OCI-LY1 (cell line): ENCODE data around the gene GALNT18.

Experiments used
- H2AFZ ChIP-seq: fragments of 200-600 bp; sonication (generic), shearing (Covaris generic); 2 replicates; pipeline ENCODE4 v1.6.0; 2014; ENCODE audit warnings: antibody characterized with exemption, mild to moderate bottlenecking, low read length
- H3F3A ChIP-seq: fragments of 200-600 bp; sonication (generic), shearing (Covaris generic); 2 replicates; pipeline ENCODE4 v1.6.0; 2014; ENCODE audit warnings: mild to moderate bottlenecking, antibody characterized with exemption, low read length, moderate library complexity; ENCODE audit not compliant: insufficient read depth
- H3K27ac ChIP-seq: fragments of 200-600 bp; sonication (generic); 2 replicates; pipeline ENCODE4 v1.5.1; 2014; ENCODE audit warnings: low read length, mixed run types, mild to moderate bottlenecking, low read depth; ENCODE audit not compliant: poor library complexity, severe bottlenecking
- H3K27me3 ChIP-seq: fragments of 200-600 bp; sonication (generic); 2 replicates; pipeline ENCODE4 v1.6.0; 2014; ENCODE audit warnings: antibody characterized with exemption, mild to moderate bottlenecking, low read length, moderate library complexity; ENCODE audit not compliant: insufficient read depth
- H3K36me3 ChIP-seq: fragments of 200-600 bp; sonication (generic); 2 replicates; pipeline ENCODE4 v1.6.1; 2014; ENCODE audit warnings: mild to moderate bottlenecking, antibody characterized with exemption, low read length, moderate library complexity, mixed read lengths; ENCODE audit not compliant: insufficient read depth
- H3K4me1 ChIP-seq: fragments of 200-600 bp; sonication (generic); 2 replicates; pipeline ENCODE4 v1.5.1; 2014; ENCODE audit warnings: mild to moderate bottlenecking, low read length, moderate library complexity; ENCODE audit not compliant: insufficient read depth, severe bottlenecking
- H3K4me2 ChIP-seq: fragments of 200-600 bp; sonication (generic), shearing (Covaris generic); 2 replicates; pipeline ENCODE4 v1.6.1; 2014; ENCODE audit warnings: low read length
- H3K4me3 ChIP-seq: fragments of 200-600 bp; sonication (generic); 2 replicates; pipeline ENCODE4 v1.5.1; 2014; ENCODE audit warnings: low read length, low read depth, mild to moderate bottlenecking, mixed read lengths; ENCODE audit not compliant: poor library complexity, severe bottlenecking
- H3K79me2 ChIP-seq: fragments of 200-600 bp; shearing (Covaris generic); 2 replicates; pipeline ENCODE4 v1.6.1; 2016; ENCODE audit warnings: mixed run types, low read length, mixed read lengths; ENCODE audit not compliant: insufficient read depth
- H3K9ac ChIP-seq: fragments of 200-600 bp; sonication (generic), shearing (Covaris generic); 2 replicates; pipeline ENCODE4 v1.6.1; 2014; ENCODE audit warnings: mild to moderate bottlenecking, low read length, mixed read lengths
- H3K9me2 ChIP-seq: fragments of 200-600 bp; sonication (generic), shearing (Covaris generic); 2 replicates; pipeline ENCODE4 v1.6.1; 2014; ENCODE audit warnings: low read depth, mild to moderate bottlenecking, low read length, mixed read lengths
- H3K9me3 ChIP-seq: fragments of 200-600 bp; shearing (Covaris generic); 2 replicates; pipeline ENCODE4 v1.6.1; 2014; ENCODE audit warnings: low read length, mixed read lengths
- H4K20me1 ChIP-seq: fragments of 200-600 bp; sonication (generic), shearing (Covaris generic); 2 replicates; pipeline ENCODE4 v1.6.0; 2016; ENCODE audit warnings: mild to moderate bottlenecking, low read length; ENCODE audit not compliant: insufficient read depth
- CTCF ChIP-seq: fragments of 200-600 bp; sonication (generic), shearing (Covaris generic); IDR thresholded peaks from 2 replicates; pipeline ENCODE4 v1.5.1; 2017; ENCODE audit warnings: mild to moderate bottlenecking, antibody characterized with exemption, low read length, moderate library complexity, mixed read lengths
- EZH2 ChIP-seq: fragments of 200-600 bp; sonication (generic), shearing (Covaris generic); IDR thresholded peaks from 2 replicates; pipeline ENCODE4 v1.8.0; 2017; ENCODE audit warnings: borderline replicate concordance, mixed run types, mild to moderate bottlenecking, antibody characterized with exemption, low read length, moderate library complexity, mixed read lengths

GALNT18 gene

GRCh38 chr11:11230087-11230486, 391.7 kb downstream of the GALNT18 start:
- Histone ChIP-seq H3K4me2 (no peak overlapping the region), H3K9me3 (no peaks in the 10 kb centered on the region), H3K27ac (no peak overlapping the region), H2AFZ (no peak overlapping the region), H3K4me1 (no peaks in the 10 kb centered on the region), H3K27me3 (no peaks in the 10 kb centered on the region), H3K9ac (no peak overlapping the region), H4K20me1 (no peaks in the 10 kb centered on the region), H3K9me2 (no peaks in the 10 kb centered on the region), H3K4me3 (no peak overlapping the region), H3K36me3 (no peaks in the 10 kb centered on the region), H3F3A (no peaks in the 10 kb centered on the region), H3K79me2 (no peaks in the 10 kb centered on the region)
- TF ChIP-seq CTCF: no peak
- TF ChIP-seq EZH2: no peak

- Histone ChIP-seq H3K4me1 (no peaks in the 10 kb centered on the region), H3K9me3 (no peaks in the 10 kb centered on the region)
- TF ChIP-seq CTCF (no peak), EZH2 (no peak)
These were observed 392.2 kb downstream of the GALNT18 start for GRCh38 chr11:11229647-11230046.

GRCh38 chr11:11227296-11228085, 394.3 kb downstream of the GALNT18 start:
- Histone ChIP-seq H3K79me2 (no peaks in the 10 kb centered on the region), H3K4me3 (no peak overlapping the region), H2AFZ (no peak overlapping the region), H3K27me3 (no peaks in the 10 kb centered on the region), H3K36me3 (no peaks in the 10 kb centered on the region), H3K9me2 (no peaks in the 10 kb centered on the region), H3K4me1 (no peaks in the 10 kb centered on the region), H4K20me1 (no peaks in the 10 kb centered on the region), H3K9ac (no peak overlapping the region), H3K27ac (no peak overlapping the region), H3K4me2 (no peak overlapping the region), H3K9me3 (no peaks in the 10 kb centered on the region), H3F3A (no peaks in the 10 kb centered on the region)
- TF ChIP-seq CTCF (no peak), EZH2 (no peak)

More at GRCh38 chr11:11229647-11230046, 392.2 kb downstream of the GALNT18 start:
- Histone ChIP-seq H3K79me2 (no peaks in the 10 kb centered on the region), H3K9me2 (no peaks in the 10 kb centered on the region), H3K4me3 (no peak overlapping the region), H3K27ac (no peak overlapping the region), H2AFZ (no peak overlapping the region), H3K4me2 (no peak overlapping the region), H3K27me3 (no peaks in the 10 kb centered on the region), H3F3A (no peaks in the 10 kb centered on the region), H3K36me3 (no peaks in the 10 kb centered on the region), H3K9ac (no peak overlapping the region), H4K20me1 (no peaks in the 10 kb centered on the region)
